Fibroblast of pulmonary artery (primary cell): ENCODE results near the gene HYCC1.

Experiments used
- DNase-seq: peaks from one replicate; pipeline ENCODE4 v3.0.0-alpha.2; 2010; ENCODE audit warnings: low read depth
- H3K4me3 ChIP-seq: replicated peaks from 2 replicates; pipeline ENCODE4 v1.5.1; 2011; ENCODE audit warnings: low read depth, mild to moderate bottlenecking, control low read depth, low read length, moderate library complexity
- CTCF ChIP-seq: IDR thresholded peaks from 2 replicates; pipeline ENCODE4 v1.5.1; 2011; ENCODE audit warnings: mild to moderate bottlenecking, control low read depth, low read length, inconsistent platforms; ENCODE audit errors: missing control alignments

The HYCC1 gene

GRCh38 chr7:23014681-23015080, 751 bp upstream of the HYCC1 start:
- no peak overlapping the region for H3K4me3 ChIP-seq
- TF ChIP-seq CTCF, result no peak
- no peak for DNase-seq

GRCh38 chr7:23012908-23013714, 819 bp downstream of the HYCC1 start:
- no peak for TF ChIP-seq CTCF

GRCh38 chr7:23012186-23012585, 1.7 kb downstream of the HYCC1 start:
- TF ChIP-seq CTCF, result no peak
- H3K4me3 ChIP-seq, result peak overlapping the region; percentile 80
- DNase-seq, result no peak

More at GRCh38 chr7:23012908-23013714, 819 bp downstream of the HYCC1 start:
- peak overlapping the region; percentile 80 for H3K4me3 ChIP-seq
- DNase-seq, result no peak

- no peak for DNase-seq
- peak overlapping the region; percentile 80 for H3K4me3 ChIP-seq
- TF ChIP-seq CTCF, result no peak
Measured at GRCh38 chr7:23011222-23011924, 2.6 kb downstream of the HYCC1 start.

GRCh38 chr7:23009303-23009702, 4.6 kb downstream of the HYCC1 start:
- TF ChIP-seq CTCF, result no peak
- DNase-seq, result no peak
- no peak overlapping the region for H3K4me3 ChIP-seq

- H3K4me3 ChIP-seq, result no peak overlapping the region
- TF ChIP-seq CTCF, result no peak
- no peak for DNase-seq
Measured at GRCh38 chr7:23004247-23004520, 9.7 kb downstream of the HYCC1 start.
